Measurements from ENCODE around the gene RPH3AL. TPM values are rescaled to one million over a fixed set of nuclear protein-coding genes. Genes with fewer than 3 reads are reported as not detected.

Gene RPH3AL
- total RNA-seq, 3 donors from 2014 or later (not counting 1 experiment from before 2014, with no cell fraction given) = 7.2 to 9.9 (median 7.9) TPM

DNA sequence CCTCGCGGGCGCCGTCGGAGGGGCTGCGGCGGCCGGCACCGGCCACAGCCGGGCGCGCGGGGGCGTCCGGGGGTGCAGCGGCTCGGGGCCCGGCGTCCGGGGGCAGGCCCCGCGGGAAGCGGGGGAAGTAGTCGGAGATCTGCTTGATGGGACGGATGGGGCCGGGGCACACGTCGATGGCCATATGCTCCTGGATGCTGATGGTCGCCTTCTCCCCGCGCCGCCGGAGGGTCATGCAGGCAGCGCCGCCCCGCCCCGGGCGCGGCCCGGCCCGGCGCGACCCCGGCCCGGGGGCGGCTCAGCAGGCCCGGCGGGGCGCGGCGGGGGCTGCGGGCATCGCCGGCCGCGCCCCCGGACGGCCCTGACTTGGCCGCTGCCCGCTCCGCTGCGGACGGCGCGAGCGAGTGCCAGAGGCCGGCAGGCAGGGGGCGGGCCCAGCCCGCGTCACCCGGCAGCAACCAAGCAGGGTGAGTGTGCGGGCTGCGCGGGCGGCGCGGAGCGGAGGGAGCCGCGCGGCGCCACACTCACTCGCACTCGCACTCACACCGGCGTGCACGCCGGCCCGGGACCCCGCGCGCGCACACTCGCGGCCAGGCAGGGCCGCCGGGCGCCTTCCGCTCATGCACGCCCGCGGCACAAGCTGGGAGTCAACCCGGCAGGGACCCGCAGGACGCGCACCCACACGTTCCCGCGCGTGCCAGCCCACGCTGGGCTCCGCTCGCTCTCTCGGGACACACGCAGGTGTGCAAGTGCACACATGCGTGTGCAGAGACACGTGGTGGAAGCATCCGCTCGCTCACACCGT lies 171.2 kb downstream of the RPH3AL start, which contains the start of gene DOC2B:
Gene DOC2B, minus strand, starts transcription at position 406 of the 805 bp plus-strand sequence. Its CDS starts 171 bp downstream, at position 235.
- ATAC-seq = peak; percentile 38 to 67 (median 48)

GRCh38 chr17:180381-181244 lies 172.0 kb downstream of the RPH3AL start:
- intact Hi-C loops (cut with micrococcal nuclease) = no loop called here
- Histone ChIP-seq H3K27me3 (ENCODE audit: control insufficient read depth, insufficient read depth, low read length) (peaks cover 15% of the 10 kb centered on the region), H3K4me1 (ENCODE audit: control insufficient read depth, insufficient read depth, low read length) (peaks cover 3% of the 10 kb centered on the region), H3K36me3 (ENCODE audit: control insufficient read depth, insufficient read depth, low read length) (no peaks in the 10 kb centered on the region), H3K9me3 (ENCODE audit: control insufficient read depth, insufficient read depth, low read length) (no peaks in the 10 kb centered on the region), H3K27ac (ENCODE audit: low read length) (no peak overlapping the region), H3K4me3 (ENCODE audit: low read length) (no peak overlapping the region)
- Mint-ChIP-seq H3K4me3 (no peak overlapping the region), H3K4me1 (no peaks in the 10 kb centered on the region), H3K9me3 (no peaks in the 10 kb centered on the region), H3K36me3 (no peaks in the 10 kb centered on the region), H3K27ac (no peak overlapping the region), H3K27me3 (ENCODE audit: low read depth in 2 of 2) (peaks cover 39 to 51% of the 10 kb centered on the region in 2 donors)
- no peak for DNase-seq
- WGBS (ENCODE audit: insufficient coverage) = 5% methylated on average over 112 of the region's 112 CpGs
- TF ChIP-seq, protein P1, sequence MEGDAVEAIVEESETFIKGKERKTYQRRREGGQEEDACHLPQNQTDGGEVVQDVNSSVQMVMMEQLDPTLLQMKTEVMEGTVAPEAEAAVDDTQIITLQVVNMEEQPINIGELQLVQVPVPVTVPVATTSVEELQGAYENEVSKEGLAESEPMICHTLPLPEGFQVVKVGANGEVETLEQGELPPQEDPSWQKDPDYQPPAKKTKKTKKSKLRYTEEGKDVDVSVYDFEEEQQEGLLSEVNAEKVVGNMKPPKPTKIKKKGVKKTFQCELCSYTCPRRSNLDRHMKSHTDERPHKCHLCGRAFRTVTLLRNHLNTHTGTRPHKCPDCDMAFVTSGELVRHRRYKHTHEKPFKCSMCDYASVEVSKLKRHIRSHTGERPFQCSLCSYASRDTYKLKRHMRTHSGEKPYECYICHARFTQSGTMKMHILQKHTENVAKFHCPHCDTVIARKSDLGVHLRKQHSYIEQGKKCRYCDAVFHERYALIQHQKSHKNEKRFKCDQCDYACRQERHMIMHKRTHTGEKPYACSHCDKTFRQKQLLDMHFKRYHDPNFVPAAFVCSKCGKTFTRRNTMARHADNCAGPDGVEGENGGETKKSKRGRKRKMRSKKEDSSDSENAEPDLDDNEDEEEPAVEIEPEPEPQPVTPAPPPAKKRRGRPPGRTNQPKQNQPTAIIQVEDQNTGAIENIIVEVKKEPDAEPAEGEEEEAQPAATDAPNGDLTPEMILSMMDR (IDR thresholded peaks at IDR 0.05) = no peak
- ATAC-seq = no peak

More for the DNA sequence above, 171.2 kb downstream of the RPH3AL start, which contains the start of gene DOC2B:
- Mint-ChIP-seq H3K36me3 (no peaks in the 10 kb centered on the region), H3K27ac (no peak within 1 kb of the TSS), H3K4me3 (peak within 1 kb of the TSS; percentile 65), H3K9me3 (no peaks in the 10 kb centered on the region), H3K4me1 (no peaks in the 10 kb centered on the region), H3K27me3 (ENCODE audit: low read depth in 2 of 2) (peaks cover 44 to 60% of the 10 kb centered on the region in 2 donors)
- Histone ChIP-seq H3K36me3 (ENCODE audit: control insufficient read depth, insufficient read depth, low read length) (no peaks in the 10 kb centered on the region), H3K27ac (ENCODE audit: low read length) (no peak within 1 kb of the TSS), H3K27me3 (ENCODE audit: control insufficient read depth, insufficient read depth, low read length) (peaks cover 15% of the 10 kb centered on the region), H3K4me1 (ENCODE audit: control insufficient read depth, insufficient read depth, low read length) (peaks cover 3% of the 10 kb centered on the region), H3K9me3 (ENCODE audit: control insufficient read depth, insufficient read depth, low read length) (no peaks in the 10 kb centered on the region), H3K4me3 (ENCODE audit: low read length) (no peak within 1 kb of the TSS)
- TF ChIP-seq, protein P1 (IDR thresholded peaks at IDR 0.05) = no peak
- DNase-seq = peak in 1 of 2 donors; percentile 26
- intact Hi-C loops (cut with micrococcal nuclease) = no loop called here
- 6% methylated on average over 120 of the region's 120 CpGs for WGBS (ENCODE audit: insufficient coverage)

- H3K4me3 ChIP-seq (ENCODE audit: low read length) = no peak overlapping the region
- no peak overlapping the region for H3K4me3 Mint-ChIP-seq
- no peaks in the 10 kb centered on the region for H3K36me3 ChIP-seq (ENCODE audit: control insufficient read depth, insufficient read depth, low read length)
- 23% methylated on average over 32 of the region's 32 CpGs for WGBS (ENCODE audit: insufficient coverage)
- no peak overlapping the region for H3K27ac ChIP-seq (ENCODE audit: low read length)
- H3K36me3 Mint-ChIP-seq = no peaks in the 10 kb centered on the region
- no peaks in the 10 kb centered on the region for H3K4me1 Mint-ChIP-seq
- TF ChIP-seq, protein P1 (IDR thresholded peaks at IDR 0.05) = no peak
- H3K9me3 ChIP-seq (ENCODE audit: control insufficient read depth, insufficient read depth, low read length) = no peaks in the 10 kb centered on the region
- ATAC-seq (no peak), DNase-seq (no peak)
- peaks cover 15% of the 10 kb centered on the region for H3K27me3 ChIP-seq (ENCODE audit: control insufficient read depth, insufficient read depth, low read length)
- H3K27me3 Mint-ChIP-seq (ENCODE audit: low read depth in 2 of 2) = peaks cover 36 to 44% of the 10 kb centered on the region in 2 donors
- no peak overlapping the region for H3K27ac Mint-ChIP-seq
- no peaks in the 10 kb centered on the region for H3K9me3 Mint-ChIP-seq
- peaks cover 3% of the 10 kb centered on the region for H3K4me1 ChIP-seq (ENCODE audit: control insufficient read depth, insufficient read depth, low read length)
- intact Hi-C loops (cut with micrococcal nuclease) = no loop called here
These were observed 172.7 kb downstream of the RPH3AL start for GRCh38 chr17:179781-180380.

All from natural killer cell (primary cell).